Activated CD8-positive, alpha-beta T cell treated with anti-CD3 and anti-CD28 coated beads for 36 hours (primary cell): ENCODE results near the gene GNPTG. TPM values are rescaled to one million over a fixed set of nuclear protein-coding genes. Genes with fewer than 3 reads are reported as not detected.

Experiments
- ATAC-seq: fragments of 200-7000 bp; cut with Tn5 transposase; one replicate; pipeline ENCODE4 v1.10.0; 2021; ENCODE audit warnings: mild to moderate bottlenecking, moderate library complexity
- CTCF ChIA-PET: fragments of 350-600 bp; sonication (Branson Sonifier 250); formaldehyde crosslinking; loops from one replicate; lab custom pipeline; 2021; ENCODE audit warnings: antibody characterized with exemption; lab: Charles Lee
- POLR2A ChIA-PET: fragments of 350-600 bp; sonication (Branson Sonifier 250); formaldehyde crosslinking; loops from one replicate; lab custom pipeline; 2021; ENCODE audit warnings: antibody characterized with exemption; lab: Charles Lee
- DNase-seq: peaks from one replicate; pipeline ENCODE4 v3.0.0-alpha.2; 2020
- H3K27ac Mint-ChIP-seq: one replicate; pipeline ENCODE4 v1.8.0; 2021; ENCODE audit warnings: mild to moderate bottlenecking, mixed read lengths
- H3K27me3 Mint-ChIP-seq: one replicate; pipeline ENCODE4 v1.8.0; 2021; ENCODE audit warnings: mixed read lengths
- H3K36me3 Mint-ChIP-seq: one replicate; pipeline ENCODE4 v1.8.0; 2021; ENCODE audit warnings: low read depth, mixed read lengths
- H3K4me1 Mint-ChIP-seq: one replicate; pipeline ENCODE4 v1.8.0; 2021; ENCODE audit warnings: low read depth, mixed read lengths
- H3K4me3 Mint-ChIP-seq: one replicate; pipeline ENCODE4 v1.8.0; 2021; ENCODE audit warnings: mild to moderate bottlenecking, moderate library complexity, mixed read lengths
- H3K9me3 Mint-ChIP-seq: one replicate; pipeline ENCODE4 v1.8.0; 2021; ENCODE audit warnings: mixed read lengths
- CTCF ChIP-seq: fragments of 200-600 bp; IDR thresholded peaks from one replicate; pipeline ENCODE4 v1.8.0; 2022; ENCODE audit warnings: antibody characterized with exemption, mild to moderate bottlenecking
- intact Hi-C: fragments of 100-400 bp; cut with micrococcal nuclease; formaldehyde crosslinking; loops from one replicate; pipeline ENCODE4 v1.10.0; 2022
- total RNA-seq, 2 experiments: library from RNA; stranded (reverse); gene quantifications; one replicate each; pipeline ENCODE4 v1.2.3, GENCODE V29; 2021

GNPTG gene
- total RNA-seq, 2 experiments from 2014 or later: 17.3 to 19.2 TPM

DNA sequence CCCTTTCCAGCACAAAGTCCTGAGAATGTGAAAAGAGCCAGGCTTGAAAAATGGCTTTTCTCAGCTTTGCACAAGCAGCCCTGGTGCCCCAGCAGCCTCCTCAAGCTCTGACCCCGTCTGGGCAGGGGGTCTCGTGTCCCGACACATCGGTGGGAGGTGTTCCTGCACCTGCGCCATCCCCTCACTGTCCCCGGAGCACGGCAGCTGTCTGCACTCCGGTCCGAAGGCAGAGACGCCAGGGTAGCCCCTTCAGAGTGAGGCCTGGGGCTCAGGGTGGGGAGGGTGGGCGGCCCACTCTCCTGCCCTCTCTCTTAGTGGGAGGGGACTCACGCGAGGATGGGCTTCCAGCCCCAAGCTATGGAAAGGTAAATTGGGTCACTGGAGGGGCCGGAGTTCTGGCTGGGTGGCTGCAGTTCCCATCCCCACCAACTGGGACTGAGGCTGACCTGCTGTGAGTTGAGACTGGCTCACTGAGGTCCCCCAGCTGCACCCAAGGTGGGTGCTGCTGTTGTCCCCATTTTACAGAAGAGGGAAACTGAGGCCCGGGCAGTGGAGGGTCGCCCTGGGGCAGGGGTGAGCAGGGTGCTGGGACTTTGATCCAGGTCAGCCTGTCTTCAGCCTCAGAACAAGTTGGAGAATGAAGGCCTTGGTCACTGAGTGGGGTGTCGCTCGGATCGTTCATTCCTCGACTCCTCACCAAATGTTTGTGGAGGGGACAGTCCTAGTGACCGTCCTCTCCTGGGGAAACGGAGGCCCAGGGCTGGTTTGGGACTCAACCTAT is 20.6 kb upstream of the GNPTG start:
- Mint-ChIP-seq H3K27ac (no peak overlapping the region), H3K4me3 (no peak overlapping the region), H3K4me1 (peaks cover 13% of the 10 kb centered on the region), H3K36me3 (no peaks in the 10 kb centered on the region), H3K27me3 (peaks cover 18% of the 10 kb centered on the region), H3K9me3 (no peaks in the 10 kb centered on the region)
- DNase-seq (no peak), ATAC-seq (no peak)
- CTCF ChIA-PET: interaction anchor here (1.0 kb wide), 1 partner anchor 19 kb away, joined by 3 read pairs; no protein-coding TSS in a partner anchor
- intact Hi-C loops: no loop called here
- TF ChIP-seq CTCF: no peak
- POLR2A ChIA-PET: interaction anchor here (0.6 to 1.7 kb wide), 4 partner anchors 12 to 542 kb away, joined by 3 to 5 read pairs (median 4); no protein-coding TSS in a partner anchor

GRCh38 chr16:1331712-1332617 is 19.8 kb upstream of the GNPTG start:
- peaks cover 13% of the 10 kb centered on the region for H3K4me1 Mint-ChIP-seq
- H3K4me3 Mint-ChIP-seq: no peak overlapping the region
- H3K9me3 Mint-ChIP-seq: no peaks in the 10 kb centered on the region

GRCh38 chr16:1332618-1333148 is 19.0 kb upstream of the GNPTG start:
- Mint-ChIP-seq H3K36me3 (no peaks in the 10 kb centered on the region), H3K27ac (no peak overlapping the region), H3K4me3 (peak overlapping the region; percentile 27), H3K27me3 (peaks cover 18% of the 10 kb centered on the region), H3K4me1 (peaks cover 13% of the 10 kb centered on the region), H3K9me3 (no peaks in the 10 kb centered on the region)
- intact Hi-C loops: no loop called here
- CTCF ChIA-PET: interaction anchor here (1.2 kb wide), 1 partner anchor 31 kb away, joined by 3 read pairs; no protein-coding TSS in a partner anchor
- DNase-seq (no peak), ATAC-seq (no peak)
- POLR2A ChIA-PET: interaction anchor here (0.7 to 1.7 kb wide), 6 partner anchors 10 to 46 kb away, joined by 3 to 5 read pairs (median 4); partner anchors contain the start of gene UBE2I
- TF ChIP-seq CTCF: no peak

More at GRCh38 chr16:1331712-1332617, 19.8 kb upstream of the GNPTG start:
- ChIA-PET CTCF (interaction anchor here (1.2 kb wide), 1 partner anchor 32 kb away, joined by 3 read pairs; no protein-coding TSS in a partner anchor), POLR2A (interaction anchor here (0.6 to 1.7 kb wide), 7 partner anchors 10 to 541 kb away, joined by 3 to 5 read pairs (median 4); partner anchors contain the start of gene UBE2I)
- ATAC-seq (peak; percentile 32), DNase-seq (peak; percentile 73)
- no peak for TF ChIP-seq CTCF
- Mint-ChIP-seq H3K36me3 (no peaks in the 10 kb centered on the region), H3K27me3 (peaks cover 18% of the 10 kb centered on the region), H3K27ac (no peak overlapping the region)
- intact Hi-C loops: no loop called here

- Mint-ChIP-seq H3K36me3 (no peaks in the 10 kb centered on the region), H3K4me3 (peak within 1 kb of the TSS; percentile 27), H3K9me3 (no peaks in the 10 kb centered on the region), H3K4me1 (peaks cover 13% of the 10 kb centered on the region), H3K27me3 (peaks cover 18% of the 10 kb centered on the region), H3K27ac (no peak within 1 kb of the TSS)
- peak; percentile 81 for ATAC-seq
- DNase-seq: peak; percentile 67
- intact Hi-C loops: no loop called here
- POLR2A ChIA-PET: interaction anchor here (1.5 to 1.7 kb wide), 3 partner anchors 9 to 24 kb away, joined by 4 to 5 read pairs (median 5); partner anchors contain the start of gene UBE2I
- no peak for TF ChIP-seq CTCF
- CTCF ChIA-PET: interaction anchor here (1.2 kb wide), 1 partner anchor 31 kb away, joined by 3 read pairs; no protein-coding TSS in a partner anchor
Observed at GRCh38 chr16:1333149-1333812, 18.4 kb upstream of the GNPTG start, which contains the start of gene BAIAP3. BAIAP3 (plus strand) TSS chr16:1333645; CDS start chr16:1338550, 4,905 bp downstream.
